ENCODE results near the gene ATG4A.
A peak's percentile ranks its signal among the peaks of the same experiment; 100 is the strongest.

Gene ATG4A

GRCh38 chrX:108091264-108091877, at the start of gene ATG4A, which contains the start of gene PSMD10:
ATG4A (plus strand) TSS chrX:108091778; CDS start chrX:108091827, 49 bp downstream.
PSMD10 (minus strand) TSS chrX:108091542; CDS start chrX:108091520, 22 bp downstream.
- DNase-seq = peak; percentile 94

- no peak for DNase-seq
Measured at GRCh38 chrX:108044554-108045256, 46.9 kb upstream of the ATG4A start, which contains the start of gene VSIG1. VSIG1 (plus strand) TSS chrX:108045065; CDS start chrX:108045131, 66 bp downstream.

- DNase-seq = no peak
Measured at GRCh38 chrX:108049649-108050048, 41.9 kb upstream of the ATG4A start.

GRCh38 chrX:108053218-108053617, 38.4 kb upstream of the ATG4A start:
- no peak for DNase-seq

GRCh38 chrX:108055546-108055945, 36.0 kb upstream of the ATG4A start:
- no peak for DNase-seq

GRCh38 chrX:108059801-108060200, 31.8 kb upstream of the ATG4A start:
- DNase-seq = no peak

- no peak for DNase-seq
Measured at GRCh38 chrX:108064001-108064400, 27.6 kb upstream of the ATG4A start.

GRCh38 chrX:108064613-108065012, 27.0 kb upstream of the ATG4A start:
- no peak for DNase-seq

- no peak for DNase-seq
Measured at GRCh38 chrX:108068121-108068520, 23.5 kb upstream of the ATG4A start.

GRCh38 chrX:108070891-108071290, 20.7 kb upstream of the ATG4A start:
- DNase-seq = no peak

GRCh38 chrX:108071578-108071977, 20.0 kb upstream of the ATG4A start:
- no peak for DNase-seq

- no peak for DNase-seq
Measured at GRCh38 chrX:108072746-108073145, 18.8 kb upstream of the ATG4A start.

- no peak for DNase-seq
Measured at GRCh38 chrX:108081110-108081509, 10.5 kb upstream of the ATG4A start.

GRCh38 chrX:108087792-108088191, 3.8 kb upstream of the ATG4A start:
- no peak for DNase-seq

- no peak for DNase-seq
Measured at GRCh38 chrX:108088511-108088910, 3.1 kb upstream of the ATG4A start.

GRCh38 chrX:108090491-108091263, 901 bp upstream of the ATG4A start:
- DNase-seq = no peak

GRCh38 chrX:108091878-108092291, 307 bp downstream of the ATG4A start:
- peak; percentile 44 for DNase-seq

- no peak for DNase-seq
Measured at GRCh38 chrX:108097380-108097779, 5.8 kb downstream of the ATG4A start.

GRCh38 chrX:108105473-108105872, 13.9 kb downstream of the ATG4A start:
- DNase-seq = no peak

GRCh38 chrX:108114541-108114940, 23.0 kb downstream of the ATG4A start:
- no peak for DNase-seq

- no peak for DNase-seq
Measured at GRCh38 chrX:108117988-108118387, 26.4 kb downstream of the ATG4A start.

GRCh38 chrX:108121291-108121690, 29.7 kb downstream of the ATG4A start:
- no peak for DNase-seq

- DNase-seq = no peak
Measured at GRCh38 chrX:108122748-108123147, 31.2 kb downstream of the ATG4A start.

Data from DMS 273 treated with DMSO at 0.1 percent for 48 hours (cell line).